Sigmoid colon (tissue), 7 donors: ENCODE data around the gene KLF7. TPM values are rescaled to one million over a fixed set of nuclear protein-coding genes. Genes with fewer than 3 reads are reported as not detected.

Source experiments
- DNase-seq: peaks from one replicate; pipeline ENCODE4 v3.0.0-alpha.2; 2019
- H3K27ac ChIP-seq, 4 donors: fragments of 200-600 bp; sonication (generic); one replicate each; pipeline ENCODE4 v1.5.1; 2016 to 2019; ENCODE audit warnings: mild to moderate bottlenecking in 1 of 4
- H3K27me3 ChIP-seq, 3 donors: fragments of 200-600 bp; sonication (generic); one replicate each; pipeline ENCODE4 v1.5.1; 2019; ENCODE audit warnings: mild to moderate bottlenecking in 1 of 3
- H3K36me3 ChIP-seq, 4 donors: fragments of 200-600 bp; sonication (generic); one replicate each; pipeline ENCODE4 v1.5.1; 2016 to 2019
- H3K4me1 ChIP-seq, 4 donors: fragments of 200-600 bp; sonication (generic); one replicate each; pipeline ENCODE4 v1.5.1; 2017 to 2019
- H3K4me3 ChIP-seq, 4 donors: fragments of 200-600 bp; sonication (generic); one replicate each; pipeline ENCODE4 v1.5.1; 2017 to 2019; ENCODE audit warnings: mild to moderate bottlenecking in 2 of 4, moderate library complexity in 1 of 4
- H3K9me3 ChIP-seq, 4 donors: fragments of 200-600 bp in 3 of 4; sonication (generic) in 3 of 4; one replicate each; pipeline versions ENCODE4 v1.5.1 to v1.6.1; 2013 to 2019
- CTCF ChIP-seq, 4 experiments: fragments of 450-650 bp in 3 of 4; fragments of 200-600 bp in 1 of 4; IDR thresholded peaks; one replicate each; pipeline ENCODE4 v1.5.1; 2016 to 2019; ENCODE audit warnings: antibody characterized with exemption in 4 of 4, mild to moderate bottlenecking in 3 of 4, moderate library complexity in 2 of 4
- EP300 ChIP-seq, 4 donors: sonication (generic); formaldehyde crosslinking; IDR thresholded peaks; one replicate each; pipeline ENCODE4 v1.6.1; 2017; ENCODE audit warnings: antibody characterized with exemption in 4 of 4
- POLR2A ChIP-seq, 2 donors: fragments of 450-650 bp; IDR thresholded peaks; one replicate each; pipeline ENCODE4 v1.6.1; 2016; ENCODE audit warnings: antibody characterized with exemption in 2 of 2, mild to moderate bottlenecking in 2 of 2, moderate library complexity in 2 of 2
- POLR2AphosphoS5 ChIP-seq, 4 donors: sonication (generic); formaldehyde crosslinking; IDR thresholded peaks; one replicate each; pipeline ENCODE4 v1.6.1; 2017; ENCODE audit warnings: antibody characterized with exemption in 4 of 4
- WGBS, 2 donors: extraction: QIAGEN DNeasy Blood & Tissue Kit; methylation state at CpG; one replicate each; pipeline ENCODE4 v1.1.7; 2013; 5-methylcytosine and 5-hydroxymethylcytosine counted together
- intact Hi-C: fragments of 100-400 bp; cut with DNase I; formaldehyde crosslinking; loops from one replicate; pipeline ENCODE4 v1.15.1; 2023
- polyA plus RNA-seq, 3 donors: library from polyadenylated mRNA; stranded (reverse); fragments of 200-250 nt; gene quantifications; one replicate each; pipeline ENCODE4 v1.2.3, GENCODE V29; 2013
- total RNA-seq, 4 donors: library from RNA; depleted of rRNA; stranded (reverse); fragments of >200 nt; gene quantifications; one replicate each; pipeline ENCODE4 v1.1.0, GENCODE V29; 2016
- donor health status: healthy with polysubstance abuse.
- donor health status: Bipolar disorder and iron deficiency.
- donor health status: healthy.

Gene KLF7
- total RNA-seq, result 10 to 100 TPM; 21.2 to 52.1 (median 25.1) TPM
- polyA plus RNA-seq, result 1 to 10 TPM in 1 of 3 donors, under 1 TPM in 2; 0.60 to 7.8 (median 0.69) TPM

- intact Hi-C loops, result loop anchor here (2.0 to 10.0 kb wide), 7 partner anchors 61 to 459 kb away; partner anchors contain the start of genes CREB1 and METTL21A
- WGBS, 2 donors, result 0 to 1% methylated on average over 36 of the region's 36 CpGs
- peak; percentile 85 for DNase-seq
- Histone ChIP-seq H3K36me3 (no peaks in the 10 kb centered on the region), H3K27ac (peak within 1 kb of the TSS; percentile 96 to 100 (median 100)), H3K4me3 (peak within 1 kb of the TSS; percentile 67 to 92 (median 84)), H3K9me3 (no peaks in the 10 kb centered on the region), H3K4me1 (peaks cover 0 to 37% (median 31%) of the 10 kb centered on the region in 4 donors), H3K27me3 (no peaks in the 10 kb centered on the region)
- TF ChIP-seq POLR2A (IDR thresholded peaks at IDR 0.05) (peak; percentile 27 to 65), CTCF (IDR thresholded peaks at IDR 0.05) (no peak), POLR2AphosphoS5 (IDR thresholded peaks at IDR 0.05) (peak in 3 of 4 donors; percentile 73 to 82 (median 76))
Measured at GRCh38 chr2:207165121-207166038, at the start of gene KLF7. Gene KLF7, minus strand, starts transcription at chr2:207165948. Its CDS starts 380 bp downstream, at chr2:207165568.

DNA sequence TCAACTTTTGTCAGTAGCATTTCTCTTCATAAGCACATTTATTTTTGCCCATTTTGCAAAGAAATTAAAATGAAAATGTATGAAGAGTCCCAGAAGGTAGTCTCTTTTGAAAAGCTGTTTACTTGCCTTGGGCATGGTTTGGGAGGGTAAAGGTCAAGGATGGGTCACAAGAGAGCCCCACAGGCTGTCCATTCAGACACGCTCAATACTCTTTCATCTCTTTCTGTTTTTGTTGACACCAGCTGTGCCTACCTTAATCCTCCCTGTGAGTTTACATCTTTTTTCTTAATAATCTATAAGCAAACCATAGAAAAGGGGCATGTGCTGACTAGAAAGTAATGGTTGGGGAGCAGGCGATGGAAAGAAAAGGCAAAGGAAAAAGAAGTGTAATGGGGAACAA, 49.6 kb upstream of the KLF7 start:
- no peak for DNase-seq
- Histone ChIP-seq H3K9me3 (no peaks in the 10 kb centered on the region), H3K36me3 (no peaks in the 10 kb centered on the region), H3K27me3 (no peaks in the 10 kb centered on the region), H3K27ac (no peak overlapping the region), H3K4me1 (peaks cover 0 to 7% (median 3%) of the 10 kb centered on the region in 4 donors), H3K4me3 (no peak overlapping the region)
- TF ChIP-seq POLR2AphosphoS5 (IDR thresholded peaks at IDR 0.05) (no peak), EP300 (IDR thresholded peaks at IDR 0.05) (no peak), CTCF (IDR thresholded peaks at IDR 0.05) (no peak), POLR2A (IDR thresholded peaks at IDR 0.05) (no peak)
- 74 to 80% methylated on average over 2 of the region's 2 CpGs for WGBS, 2 donors
- intact Hi-C loops, result no loop called here

- DNase-seq, result no peak
- no peak for TF ChIP-seq POLR2AphosphoS5 (IDR thresholded peaks at IDR 0.05)
- no peak for TF ChIP-seq EP300 (IDR thresholded peaks at IDR 0.05)
- TF ChIP-seq CTCF (IDR thresholded peaks at IDR 0.05), result no peak
- no peak for TF ChIP-seq POLR2A (IDR thresholded peaks at IDR 0.05)
- Histone ChIP-seq H3K4me3 (no peak overlapping the region), H3K27me3 (no peaks in the 10 kb centered on the region), H3K9me3 (no peaks in the 10 kb centered on the region), H3K27ac (no peak overlapping the region), H3K4me1 (no peaks in the 10 kb centered on the region), H3K36me3 (no peaks in the 10 kb centered on the region)
- WGBS, 2 donors, result 85 to 86% methylated on average over 3 of the region's 3 CpGs
- intact Hi-C loops, result no loop called here
Measured at GRCh38 chr2:207214446-207214845, 48.7 kb upstream of the KLF7 start.

GRCh38 chr2:207206011-207206410, 40.3 kb upstream of the KLF7 start:
- DNase-seq, result no peak
- 82 to 88% methylated on average over 3 of the region's 3 CpGs for WGBS, 2 donors

More at GRCh38 chr2:207206011-207206410, 40.3 kb upstream of the KLF7 start:
- no peak overlapping the region for H3K4me3 ChIP-seq
- H3K4me1 ChIP-seq, result no peaks in the 10 kb centered on the region
- intact Hi-C loops, result no loop called here
- no peaks in the 10 kb centered on the region for H3K27me3 ChIP-seq
- no peaks in the 10 kb centered on the region for H3K36me3 ChIP-seq
- H3K9me3 ChIP-seq, result no peaks in the 10 kb centered on the region
- TF ChIP-seq EP300 (IDR thresholded peaks at IDR 0.05), result no peak
- no peak for TF ChIP-seq POLR2AphosphoS5 (IDR thresholded peaks at IDR 0.05)
- TF ChIP-seq POLR2A (IDR thresholded peaks at IDR 0.05), result no peak
- TF ChIP-seq CTCF (IDR thresholded peaks at IDR 0.05), result no peak
- no peak overlapping the region for H3K27ac ChIP-seq
